HG02610 (cell line): ENCODE measurements around the gene IVD.

ENCODE experiments used
- ATAC-seq: cut with Tn5 transposase; IDR thresholded peaks from one replicate; pipeline ENCODE4 v1.9.1; 2021; ENCODE audit warnings: mild to moderate bottlenecking, moderate library complexity; ENCODE audit not compliant: unreplicated experiment

Gene IVD

GRCh38 chr15:40456299-40456712, 50.7 kb downstream of the IVD start:
- ATAC-seq, result no peak

- ATAC-seq, result no peak
These were observed 51.1 kb downstream of the IVD start for GRCh38 chr15:40456738-40457137.

- no peak for ATAC-seq
These were observed 53.1 kb downstream of the IVD start for GRCh38 chr15:40458495-40459371.

GRCh38 chr15:40459391-40460015, 53.9 kb downstream of the IVD start:
- no peak for ATAC-seq

- ATAC-seq, result no peak
These were observed 54.8 kb downstream of the IVD start for GRCh38 chr15:40460404-40460803.

- ATAC-seq, result no peak
These were observed 56.4 kb downstream of the IVD start for GRCh38 chr15:40461958-40462357.

- ATAC-seq, result no peak
These were observed 57.7 kb downstream of the IVD start for GRCh38 chr15:40463279-40463678.

GRCh38 chr15:40463886-40464545, 58.4 kb downstream of the IVD start:
- no peak for ATAC-seq

GRCh38 chr15:40464595-40465185, 59.1 kb downstream of the IVD start:
- no peak for ATAC-seq

GRCh38 chr15:40465939-40466338, 60.3 kb downstream of the IVD start:
- no peak for ATAC-seq

- ATAC-seq, result no peak
These were observed 61.0 kb downstream of the IVD start for GRCh38 chr15:40466426-40467260.

GRCh38 chr15:40467261-40467615, 61.6 kb downstream of the IVD start:
- no peak for ATAC-seq

GRCh38 chr15:40468898-40469331, 63.3 kb downstream of the IVD start:
- no peak for ATAC-seq

GRCh38 chr15:40469776-40470390, 64.3 kb downstream of the IVD start:
- ATAC-seq, result no peak

- peak; percentile 64 for ATAC-seq
These were observed 65.0 kb downstream of the IVD start, which contains the start of gene CHST14 for GRCh38 chr15:40470423-40471104. Gene CHST14, plus strand, starts transcription at chr15:40470984. Its CDS starts 230 bp downstream, at chr15:40471214.
